ENCODE results near the gene NOVA2. TPM values are rescaled to one million over a fixed set of nuclear protein-coding genes. Genes with fewer than 3 reads are reported as not detected.
A peak's percentile ranks its signal among the peaks of the same experiment; 100 is the strongest.

Gene NOVA2
- total RNA-seq, 4 donors from 2014 or later: 0.67 to 5.1 (median 3.0) TPM

DNA sequence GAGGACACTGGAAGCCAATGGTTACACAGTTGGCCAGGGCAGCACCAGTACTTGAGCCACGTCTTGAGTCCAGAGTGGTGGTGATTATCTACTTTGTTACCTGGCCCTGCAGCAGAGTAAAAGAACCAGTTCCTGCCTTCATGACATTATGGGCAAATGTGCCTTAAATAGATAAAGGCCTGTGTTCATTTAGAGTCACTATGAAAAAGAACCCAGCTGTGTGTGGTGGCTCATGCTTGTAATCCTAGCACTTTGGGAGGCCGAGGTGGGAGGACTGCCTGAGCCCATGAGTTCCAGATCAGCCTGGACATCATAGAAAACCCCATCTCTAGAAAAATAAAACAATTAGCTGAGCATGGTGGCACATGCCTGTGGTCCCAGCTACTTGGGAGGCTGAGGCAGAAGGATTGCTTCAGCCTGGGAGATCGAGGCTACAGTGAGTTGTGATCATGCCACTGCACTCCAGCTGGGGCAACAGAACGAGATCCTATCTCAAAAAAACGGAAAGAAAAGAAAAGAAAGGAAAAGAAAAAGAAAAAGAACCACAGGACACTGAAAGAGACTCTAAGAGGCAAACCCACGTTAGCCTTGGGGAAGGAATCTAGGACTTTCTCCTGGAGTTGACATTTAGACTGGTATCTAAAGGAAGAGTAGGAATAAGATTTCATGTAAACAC, 84.3 kb downstream of the NOVA2 start:
- Histone ChIP-seq H3K36me3 (peaks cover 0 to 25% of the 10 kb centered on the region in 2 donors), H3K4me3 (no peak overlapping the region), H3K27ac (no peak overlapping the region), H3K27me3 (no peaks in the 10 kb centered on the region), H3K4me1 (peaks cover 0 to 26% (median 15%) of the 10 kb centered on the region in 3 donors), H3K9me3 (no peaks in the 10 kb centered on the region)
- no peak for ATAC-seq
- 55 to 79% methylated on average over 3 to 4 of the region's 6 CpGs for WGBS, 2 donors (ENCODE audit: low coverage in 1 of 2)
- TF ChIP-seq, protein P1, sequence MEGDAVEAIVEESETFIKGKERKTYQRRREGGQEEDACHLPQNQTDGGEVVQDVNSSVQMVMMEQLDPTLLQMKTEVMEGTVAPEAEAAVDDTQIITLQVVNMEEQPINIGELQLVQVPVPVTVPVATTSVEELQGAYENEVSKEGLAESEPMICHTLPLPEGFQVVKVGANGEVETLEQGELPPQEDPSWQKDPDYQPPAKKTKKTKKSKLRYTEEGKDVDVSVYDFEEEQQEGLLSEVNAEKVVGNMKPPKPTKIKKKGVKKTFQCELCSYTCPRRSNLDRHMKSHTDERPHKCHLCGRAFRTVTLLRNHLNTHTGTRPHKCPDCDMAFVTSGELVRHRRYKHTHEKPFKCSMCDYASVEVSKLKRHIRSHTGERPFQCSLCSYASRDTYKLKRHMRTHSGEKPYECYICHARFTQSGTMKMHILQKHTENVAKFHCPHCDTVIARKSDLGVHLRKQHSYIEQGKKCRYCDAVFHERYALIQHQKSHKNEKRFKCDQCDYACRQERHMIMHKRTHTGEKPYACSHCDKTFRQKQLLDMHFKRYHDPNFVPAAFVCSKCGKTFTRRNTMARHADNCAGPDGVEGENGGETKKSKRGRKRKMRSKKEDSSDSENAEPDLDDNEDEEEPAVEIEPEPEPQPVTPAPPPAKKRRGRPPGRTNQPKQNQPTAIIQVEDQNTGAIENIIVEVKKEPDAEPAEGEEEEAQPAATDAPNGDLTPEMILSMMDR (IDR thresholded peaks at IDR 0.05): no peak
- TF ChIP-seq POLR2A (IDR thresholded peaks at IDR 0.05): no peak
- no peak for TF ChIP-seq EP300 (IDR thresholded peaks at IDR 0.05)
- TF ChIP-seq POLR2AphosphoS5 (IDR thresholded peaks at IDR 0.05): no peak

DNA sequence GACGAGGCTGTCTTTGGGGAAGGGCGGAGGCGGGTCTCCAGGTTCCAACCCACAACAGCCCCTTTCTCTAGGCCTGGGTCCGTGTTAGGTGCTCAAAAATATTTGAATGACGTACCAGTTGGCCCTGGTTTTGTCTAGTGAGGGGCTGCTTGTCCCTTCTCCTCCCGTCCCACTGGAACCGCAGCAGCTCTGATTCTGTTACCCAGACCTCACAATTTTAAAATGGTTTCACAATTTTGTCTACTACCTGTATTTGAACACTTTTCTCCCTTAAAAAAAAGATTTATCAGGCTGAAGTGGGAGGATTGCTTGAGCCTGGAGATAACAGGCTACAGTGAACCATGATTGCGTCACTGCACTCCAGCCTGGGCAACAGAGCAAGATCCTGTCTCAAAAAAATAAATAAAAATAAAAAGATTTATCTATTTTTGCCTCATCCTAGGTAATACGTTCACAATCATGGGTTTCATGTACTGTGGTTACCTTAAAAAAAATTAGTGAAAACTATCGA, 86.4 kb downstream of the NOVA2 start:
- peak overlapping the region; percentile 47 to 78 for H3K4me3 ChIP-seq
- ATAC-seq: no peak
- WGBS, 2 donors (ENCODE audit: low coverage in 1 of 2): 49 to 51% methylated on average over 7 to 9 of the region's 10 CpGs
- H3K9me3 ChIP-seq: no peaks in the 10 kb centered on the region
- H3K36me3 ChIP-seq: peaks cover 0 to 32% of the 10 kb centered on the region in 2 donors
- H3K27ac ChIP-seq: peak overlapping the region; percentile 73 to 93 (median 90)
- H3K27me3 ChIP-seq: no peaks in the 10 kb centered on the region
- TF ChIP-seq, protein P1 (IDR thresholded peaks at IDR 0.05): no peak
- no peak for TF ChIP-seq POLR2AphosphoS5 (IDR thresholded peaks at IDR 0.05)
- TF ChIP-seq POLR2A (IDR thresholded peaks at IDR 0.05): no peak
- TF ChIP-seq EP300 (IDR thresholded peaks at IDR 0.05): no peak
- peaks cover 0 to 47% (median 34%) of the 10 kb centered on the region in 3 donors for H3K4me1 ChIP-seq

DNA sequence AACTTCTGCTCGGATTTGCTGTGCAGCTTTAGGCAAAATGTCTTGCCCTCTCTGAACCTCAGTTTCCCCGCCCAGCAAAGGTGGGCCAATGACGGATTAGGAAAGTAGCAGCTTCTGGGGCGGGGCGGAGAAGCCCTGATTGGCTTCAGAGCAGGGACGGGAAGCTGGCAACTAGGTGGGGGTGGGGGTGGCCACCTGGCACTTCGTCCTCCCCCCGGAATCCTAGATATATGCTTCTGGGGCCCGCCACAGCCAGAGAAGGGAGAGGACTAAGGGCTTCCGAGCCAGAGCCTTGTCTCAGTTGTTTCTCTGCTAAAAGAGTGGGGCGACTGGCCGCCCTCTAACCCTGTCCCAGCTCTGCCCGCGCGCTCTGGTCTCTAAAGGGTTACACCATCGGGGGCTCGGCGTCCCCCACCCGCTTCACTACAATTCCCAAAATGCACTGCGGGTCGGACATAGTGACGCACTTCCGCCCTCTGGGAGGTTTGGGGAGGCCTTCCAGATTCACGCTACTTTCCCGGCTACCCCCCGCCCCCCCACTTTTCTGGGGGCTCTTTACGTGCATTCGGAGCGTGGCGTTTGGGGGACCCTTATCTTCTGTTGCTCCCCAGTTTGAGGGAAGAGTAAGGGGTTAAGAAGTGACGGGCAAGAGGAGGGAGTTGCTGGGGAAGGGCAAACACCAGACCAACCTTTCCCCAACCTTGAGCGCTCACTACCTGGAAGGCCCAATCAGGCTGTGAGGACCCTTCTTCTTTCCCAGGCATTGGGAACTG, 87.1 kb downstream of the NOVA2 start:
- Histone ChIP-seq H3K4me1 (peaks cover 0 to 53% (median 34%) of the 10 kb centered on the region in 3 donors), H3K27ac (peak overlapping the region; percentile 73 to 93 (median 90))
- 0% methylated on average over 3 to 4 of the region's 32 CpGs for WGBS, 2 donors (ENCODE audit: low coverage in 1 of 2)

GRCh38 chr19:45885556-45886426, 87.9 kb downstream of the NOVA2 start, which contains the start of gene IRF2BP1:
Gene IRF2BP1, minus strand, starts transcription at chr19:45886141. Its CDS starts 367 bp downstream, at chr19:45885774.
- Histone ChIP-seq H3K4me3 (peak within 1 kb of the TSS; percentile 47 to 78), H3K4me1 (peaks cover 0 to 53% (median 34%) of the 10 kb centered on the region in 3 donors), H3K9me3 (no peaks in the 10 kb centered on the region), H3K27me3 (no peaks in the 10 kb centered on the region), H3K27ac (peak within 1 kb of the TSS; percentile 73 to 93 (median 90)), H3K36me3 (peaks cover 0 to 30% of the 10 kb centered on the region in 2 donors)
- WGBS, 2 donors (ENCODE audit: low coverage in 1 of 2): 0% methylated on average over 2 of the region's 107 CpGs; no CpG with 5 or more reads in 1 of the 2 donors
- TF ChIP-seq POLR2AphosphoS5 (IDR thresholded peaks at IDR 0.05) (peak; percentile 65), POLR2A (IDR thresholded peaks at IDR 0.05) (peak; percentile 49 to 68), EP300 (IDR thresholded peaks at IDR 0.05) (no peak)
- TF ChIP-seq, protein P1 (IDR thresholded peaks at IDR 0.05): peak in 2 of 4 experiments; percentile 16 to 21
- peak; percentile 91 for ATAC-seq

More for the DNA sequence above, 87.1 kb downstream of the NOVA2 start:
- TF ChIP-seq POLR2A (IDR thresholded peaks at IDR 0.05) (peak in 1 of 2 donors; percentile 29), EP300 (IDR thresholded peaks at IDR 0.05) (no peak), POLR2AphosphoS5 (IDR thresholded peaks at IDR 0.05) (peak; percentile 70)
- TF ChIP-seq, protein P1 (IDR thresholded peaks at IDR 0.05): peak in 1 of 4 experiments; percentile 1
- peak overlapping the region; percentile 47 to 78 for H3K4me3 ChIP-seq
- ATAC-seq: peak; percentile 91
- H3K27me3 ChIP-seq: no peaks in the 10 kb centered on the region
- no peaks in the 10 kb centered on the region for H3K9me3 ChIP-seq
- peaks cover 0 to 36% of the 10 kb centered on the region in 2 donors for H3K36me3 ChIP-seq
